Fibroblast of lung (primary cell): ENCODE measurements around the gene CLEC4F. TPM values are rescaled to one million over a fixed set of nuclear protein-coding genes. Genes with fewer than 3 reads are reported as not detected.

Source experiments
- DNase-seq, 2 donors: peaks; one replicate each; pipeline versions ENCODE4 v3.0.0 to v3.0.0-alpha.2; 2010; ENCODE audit warnings: low read depth in 2 of 2
- H2AFZ ChIP-seq: 2 replicates; pipeline ENCODE4 v1.5.1; 2012; ENCODE audit warnings: low read length, control low read depth, inconsistent platforms
- H3K27ac ChIP-seq: 2 replicates; pipeline ENCODE4 v1.5.1; 2011; ENCODE audit warnings: low read length, control low read depth; ENCODE audit not compliant: insufficient read depth
- H3K27me3 ChIP-seq: 2 replicates; pipeline ENCODE4 v1.5.1; 2011; ENCODE audit warnings: mild to moderate bottlenecking, low read length; ENCODE audit not compliant: control insufficient read depth, insufficient read depth
- H3K36me3 ChIP-seq: 2 replicates; pipeline ENCODE4 v1.5.1; 2011; ENCODE audit warnings: low read length; ENCODE audit not compliant: control insufficient read depth, insufficient read depth
- H3K4me1 ChIP-seq: 2 replicates; pipeline ENCODE4 v1.5.1; 2011; ENCODE audit warnings: low read length; ENCODE audit not compliant: control insufficient read depth, insufficient read depth; ENCODE audit errors: extremely low read depth
- H3K4me2 ChIP-seq: 2 replicates; pipeline ENCODE4 v1.5.1; 2011; ENCODE audit warnings: low read length, control low read depth; ENCODE audit not compliant: insufficient read depth; ENCODE audit errors: extremely low read depth
- H3K4me3 ChIP-seq, 4 experiments: fragments of 200-600 bp in 1 of 4; sonication (generic) in 1 of 4; replicated peaks in 1 of 4; 2 replicates each; pipeline ENCODE4 v1.5.1; 2011 to 2016; ENCODE audit warnings: low read length in 4 of 4, low read depth in 3 of 4, mild to moderate bottlenecking in 3 of 4, control low read depth in 2 of 4, inconsistent platforms in 1 of 4, mixed read lengths in 1 of 4; ENCODE audit not compliant: insufficient read depth in 1 of 4; ENCODE audit errors: control extremely low read depth in 1 of 4
- H3K79me2 ChIP-seq: 2 replicates; pipeline ENCODE4 v1.5.1; 2012; ENCODE audit warnings: mild to moderate bottlenecking, low read length, inconsistent platforms; ENCODE audit not compliant: control insufficient read depth, insufficient read depth
- H3K9ac ChIP-seq: 2 replicates; pipeline ENCODE4 v1.5.1; 2011; ENCODE audit warnings: mild to moderate bottlenecking, low read length, control low read depth; ENCODE audit not compliant: insufficient read depth
- H3K9me3 ChIP-seq: 2 replicates; pipeline ENCODE4 v1.5.1; 2012; ENCODE audit warnings: low read depth, low read length; ENCODE audit not compliant: control insufficient read depth, insufficient read depth
- H4K20me1 ChIP-seq: 2 replicates; pipeline ENCODE4 v1.5.1; 2011; ENCODE audit warnings: low read length; ENCODE audit not compliant: control insufficient read depth, insufficient read depth; ENCODE audit errors: extremely low read depth
- CTCF ChIP-seq, 2 donors: IDR thresholded peaks in 1 of 2; conservative IDR thresholded peaks in 1 of 2; 1 replicate in 1 of 2; 2 replicates in 1 of 2; pipeline ENCODE4 v1.5.1; 2011 to 2012; ENCODE audit warnings: low read length in 2 of 2, control low read depth in 1 of 2, inconsistent platforms in 1 of 2, low read depth in 1 of 2, mild to moderate bottlenecking in 1 of 2
- EZH2 ChIP-seq: IDR thresholded peaks from 2 replicates; pipeline ENCODE4 v1.5.1; 2012; ENCODE audit warnings: low read length, control low read depth, mild to moderate bottlenecking; ENCODE audit errors: missing control alignments
- polyA plus RNA-seq, 2 donors: library from polyadenylated mRNA; depleted of rRNA in 1 of 2; stranded (reverse) in 1 of 2; unstranded in 1 of 2; fragments of >200 nt; gene quantifications; 2 replicates each; pipeline ENCODE4 v1.2.1, GENCODE V29; 2011 to 2012; ENCODE audit warnings: missing spikeins in 1 of 2
- total RNA-seq: library from RNA; depleted of rRNA; stranded (reverse); fragments of >200 nt; gene quantifications from 2 replicates; pipeline ENCODE4 v1.2.1, GENCODE V29; 2014

Gene CLEC4F
- total and polyA plus RNA-seq, 2 donors (not counting 1 experiment from before 2014, with no cell fraction given): not detected

GRCh38 chr2:70855667-70856066, 35.3 kb upstream of the CLEC4F start:
- Histone ChIP-seq H2AFZ (no peak overlapping the region), H3K4me3 (no peak overlapping the region), H4K20me1 (no peaks in the 10 kb centered on the region), H3K4me2 (no peak overlapping the region), H3K27me3 (peaks cover 7% of the 10 kb centered on the region), H3K36me3 (no peaks in the 10 kb centered on the region), H3K27ac (no peak overlapping the region), H3K9me3 (no peaks in the 10 kb centered on the region), H3K4me1 (no peaks in the 10 kb centered on the region), H3K9ac (no peak overlapping the region), H3K79me2 (no peaks in the 10 kb centered on the region)
- peak; percentile 30 to 51 for DNase-seq
- no peak for TF ChIP-seq EZH2
- no peak for TF ChIP-seq CTCF (conservative IDR thresholded peaks at IDR 0.05 in 1 of 2, IDR thresholded peaks at IDR 0.05 in 1 of 2; ENCODE audit: low read depth in 1 of 2, low read length in 2 of 2)

- H3K27me3 ChIP-seq: peaks cover 3% of the 10 kb centered on the region
- H2AFZ ChIP-seq: no peak overlapping the region
- H4K20me1 ChIP-seq: no peaks in the 10 kb centered on the region
- no peaks in the 10 kb centered on the region for H3K9me3 ChIP-seq
- DNase-seq: no peak
- no peak overlapping the region for H3K9ac ChIP-seq
- no peak overlapping the region for H3K27ac ChIP-seq
- no peaks in the 10 kb centered on the region for H3K36me3 ChIP-seq
- no peak overlapping the region for H3K4me2 ChIP-seq
- no peak for TF ChIP-seq CTCF (conservative IDR thresholded peaks at IDR 0.05 in 1 of 2, IDR thresholded peaks at IDR 0.05 in 1 of 2; ENCODE audit: low read depth in 1 of 2, low read length in 2 of 2)
- no peak for TF ChIP-seq EZH2
- H3K4me3 ChIP-seq: no peak overlapping the region
- no peaks in the 10 kb centered on the region for H3K79me2 ChIP-seq
- no peaks in the 10 kb centered on the region for H3K4me1 ChIP-seq
Measured at GRCh38 chr2:70854411-70854810, 34.0 kb upstream of the CLEC4F start.

GRCh38 chr2:70852824-70853223, 32.4 kb upstream of the CLEC4F start:
- no peak overlapping the region for H3K27ac ChIP-seq
- H3K4me1 ChIP-seq: no peaks in the 10 kb centered on the region
- H3K27me3 ChIP-seq: no peaks in the 10 kb centered on the region
- TF ChIP-seq CTCF (conservative IDR thresholded peaks at IDR 0.05 in 1 of 2, IDR thresholded peaks at IDR 0.05 in 1 of 2; ENCODE audit: low read depth in 1 of 2, low read length in 2 of 2) (no peak), EZH2 (no peak)
- DNase-seq: no peak
- no peaks in the 10 kb centered on the region for H3K36me3 ChIP-seq
- H2AFZ ChIP-seq: no peak overlapping the region
- H3K9ac ChIP-seq: no peak overlapping the region
- no peaks in the 10 kb centered on the region for H3K79me2 ChIP-seq
- no peak overlapping the region for H3K4me3 ChIP-seq
- H3K4me2 ChIP-seq: no peak overlapping the region
- H4K20me1 ChIP-seq: no peaks in the 10 kb centered on the region
- H3K9me3 ChIP-seq: no peaks in the 10 kb centered on the region
